Measurements from ENCODE around the gene STK17A.
A peak's percentile ranks its signal among the peaks of the same experiment; 100 is the strongest.

Gene STK17A

DNA sequence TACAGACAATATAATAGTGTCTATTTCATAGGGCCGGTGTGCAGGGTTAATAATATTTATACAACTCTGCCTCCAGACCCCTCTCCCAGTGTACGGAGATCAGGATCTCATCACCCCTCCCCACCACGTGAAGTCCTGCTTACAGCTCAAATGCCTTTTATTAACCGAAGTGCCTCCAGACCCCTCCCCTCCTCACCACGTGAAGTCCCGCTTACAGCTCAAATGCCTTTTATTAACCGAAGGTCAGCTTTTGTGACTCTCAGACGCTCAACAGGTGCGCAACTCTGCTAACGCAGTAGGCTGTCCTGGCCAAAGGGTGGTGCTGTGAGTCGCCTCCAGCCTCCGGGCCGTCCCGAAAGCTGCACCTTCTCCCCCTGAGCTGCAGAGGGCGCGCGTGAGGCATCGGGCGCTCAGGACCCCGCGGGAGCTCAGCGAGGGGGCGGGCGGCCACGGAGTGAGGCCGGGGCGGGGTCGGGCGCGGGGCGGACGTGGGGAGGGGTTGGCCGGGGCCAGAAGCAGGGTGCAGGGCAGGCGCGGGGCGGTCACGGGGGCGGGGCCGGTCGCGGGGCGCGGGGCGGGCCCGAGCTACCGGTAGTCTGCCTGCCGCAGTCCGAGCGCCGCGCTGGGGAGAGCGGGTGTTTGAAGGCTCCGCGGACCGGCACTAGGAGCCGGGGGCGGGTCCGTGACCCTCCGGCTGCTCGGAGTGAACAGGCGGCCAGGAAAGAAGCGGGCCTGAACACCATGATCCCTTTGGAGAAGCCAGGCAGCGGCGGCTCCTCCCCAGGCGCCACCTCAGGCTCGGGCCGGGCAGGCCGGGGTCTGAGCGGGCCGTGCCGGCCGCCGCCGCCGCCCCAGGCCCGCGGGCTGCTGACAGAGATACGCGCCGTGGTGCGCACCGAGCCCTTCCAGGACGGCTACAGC, at the start of gene STK17A:
TSS of gene STK17A (plus strand) at position 606 of the 921 bp plus-strand sequence. CDS start at position 742, 136 bp downstream.
- DNase-seq, result peak; percentile 94

DNA sequence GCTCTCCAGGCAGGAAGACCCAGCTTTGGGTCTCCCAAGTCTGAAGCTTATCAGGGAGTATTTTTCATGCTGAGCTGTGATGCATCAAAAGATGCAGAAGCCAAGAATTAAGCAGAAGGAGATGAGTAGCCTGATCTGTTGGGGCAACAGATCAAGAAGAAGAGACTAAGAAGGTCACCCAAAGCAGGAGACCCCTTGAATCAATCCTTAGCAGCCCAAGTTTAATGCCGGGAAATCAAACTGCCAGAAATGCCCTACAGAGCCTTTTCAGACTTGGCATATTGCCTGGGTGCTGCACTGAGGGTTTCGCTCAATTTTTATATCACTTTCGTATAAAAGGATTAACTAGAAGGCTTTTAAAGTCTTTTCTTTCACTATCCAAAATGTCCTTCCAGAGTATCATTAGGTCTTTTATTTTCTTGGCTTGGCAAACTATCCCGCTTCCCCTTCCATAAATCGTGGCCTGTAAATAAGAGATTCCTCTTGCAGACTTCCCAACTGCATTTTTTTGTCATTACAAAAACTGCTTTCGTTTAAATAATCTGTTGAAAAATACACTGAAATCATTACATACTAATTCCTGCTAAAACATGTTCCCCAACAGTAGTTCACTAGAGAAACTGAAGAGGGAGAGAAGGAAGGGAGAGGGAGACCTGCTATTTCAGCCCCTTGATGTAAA, 49.0 kb upstream of the STK17A start:
- DNase-seq, result no peak

- DNase-seq, result no peak
Observed at GRCh38 chr7:43535031-43535451, 47.9 kb upstream of the STK17A start.

DNA sequence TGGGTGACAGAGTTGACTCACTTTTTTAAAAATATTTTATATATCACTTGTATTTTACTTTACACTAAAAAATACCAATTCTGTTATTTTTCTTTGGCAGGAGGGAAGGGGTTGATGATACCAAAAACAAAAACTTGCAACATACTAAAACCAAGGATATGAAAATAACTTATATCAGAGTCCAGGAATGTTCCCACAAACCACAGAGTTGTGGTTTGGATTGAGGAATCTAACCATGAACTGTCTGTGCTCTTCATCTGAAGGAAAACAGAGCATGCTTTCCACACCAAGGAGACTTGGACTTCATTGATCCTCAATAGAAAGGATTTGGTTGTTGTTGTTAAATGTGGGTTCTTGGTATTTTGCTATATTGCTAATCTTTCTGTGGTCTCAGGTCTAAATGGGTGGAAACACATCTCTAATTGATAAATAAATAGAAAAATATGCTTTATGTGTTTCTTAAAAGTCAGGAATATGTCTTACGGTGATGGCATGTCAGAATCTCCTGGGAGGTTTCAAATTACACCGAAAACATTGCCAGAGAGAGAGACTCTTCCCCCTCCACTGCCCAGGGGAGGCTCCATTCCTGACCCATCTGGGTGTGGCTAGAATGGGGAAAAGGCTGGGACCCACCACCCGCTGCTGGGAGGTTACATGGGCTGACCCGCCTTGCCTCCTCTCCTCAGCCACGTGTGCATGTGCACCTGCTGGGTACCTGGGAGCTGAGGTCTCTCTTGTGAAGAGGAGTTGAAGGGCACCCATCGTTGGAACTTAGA, 46.9 kb upstream of the STK17A start:
- no peak for DNase-seq

DNA sequence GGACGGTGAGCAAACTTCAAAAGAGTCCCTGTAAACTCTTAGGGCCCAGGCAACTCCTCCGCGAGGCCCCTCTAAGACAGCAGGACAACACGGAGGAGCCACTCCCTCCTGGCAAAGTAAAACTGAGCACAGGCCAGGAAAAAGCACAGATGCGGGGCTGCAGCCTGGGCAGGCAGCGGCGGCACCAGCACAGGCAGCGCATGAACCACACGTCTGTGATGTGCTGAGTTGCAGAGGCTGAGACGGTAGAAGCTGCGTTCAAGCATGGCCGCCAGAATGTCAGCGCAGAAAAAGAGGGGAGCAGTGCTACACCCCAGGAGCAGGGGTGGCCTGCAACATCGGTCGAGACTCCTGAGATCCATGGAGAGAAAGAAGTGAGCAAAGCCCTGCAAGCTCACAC, 46.1 kb upstream of the STK17A start:
- no peak for DNase-seq

GRCh38 chr7:43537765-43538403, 45.0 kb upstream of the STK17A start:
- DNase-seq, result no peak

GRCh38 chr7:43538404-43538771, 44.5 kb upstream of the STK17A start:
- no peak for DNase-seq

DNA sequence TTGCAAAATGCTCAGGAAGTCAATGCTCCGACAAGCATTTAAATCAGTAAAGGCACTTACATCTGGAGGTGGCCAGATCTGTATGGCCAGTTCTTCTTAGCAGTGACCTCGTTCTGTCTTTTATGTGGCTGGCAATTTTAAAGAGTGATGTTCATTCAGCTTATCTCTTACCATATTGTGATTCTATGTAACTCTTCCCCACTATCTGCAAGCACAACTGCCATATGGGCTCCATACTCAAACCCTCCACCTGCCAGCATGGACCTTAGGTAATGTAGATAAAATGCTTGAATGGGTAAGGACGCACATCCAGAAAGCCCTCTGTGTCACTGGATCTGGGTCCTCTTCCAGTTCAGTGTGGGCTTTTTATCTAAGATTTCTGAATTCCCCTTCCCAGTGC, 42.4 kb upstream of the STK17A start:
- no peak for DNase-seq

- DNase-seq, result no peak
Observed at GRCh38 chr7:43542716-43543115, 40.2 kb upstream of the STK17A start.

- no peak for DNase-seq
Observed at GRCh38 chr7:43546231-43546630, 36.7 kb upstream of the STK17A start.

GRCh38 chr7:43550427-43550826, 32.5 kb upstream of the STK17A start:
- no peak for DNase-seq

DNA sequence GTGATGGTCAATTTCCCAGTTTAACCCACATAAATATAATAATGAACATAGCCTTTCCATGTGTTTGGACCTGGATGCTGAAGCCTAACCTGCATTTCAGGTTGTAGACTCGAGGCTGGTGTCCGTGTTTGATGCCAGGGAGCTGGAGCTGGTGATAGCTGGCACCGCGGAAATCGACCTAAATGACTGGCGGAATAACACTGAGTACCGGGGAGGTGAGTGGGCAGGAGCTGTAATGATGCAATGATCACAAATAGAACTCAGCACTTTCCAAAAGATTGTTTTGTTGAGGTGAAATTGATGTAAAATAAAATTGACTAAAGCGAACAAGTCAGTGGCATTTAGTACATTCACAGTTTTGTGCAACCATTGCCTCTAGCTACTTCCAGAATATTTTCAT, 30.8 kb upstream of the STK17A start:
- no peak for DNase-seq

- DNase-seq, result peak; percentile 6
Observed at GRCh38 chr7:43553999-43554398, 28.9 kb upstream of the STK17A start.

- DNase-seq, result peak; percentile 42
Observed at GRCh38 chr7:43554423-43554822, 28.5 kb upstream of the STK17A start.

DNA sequence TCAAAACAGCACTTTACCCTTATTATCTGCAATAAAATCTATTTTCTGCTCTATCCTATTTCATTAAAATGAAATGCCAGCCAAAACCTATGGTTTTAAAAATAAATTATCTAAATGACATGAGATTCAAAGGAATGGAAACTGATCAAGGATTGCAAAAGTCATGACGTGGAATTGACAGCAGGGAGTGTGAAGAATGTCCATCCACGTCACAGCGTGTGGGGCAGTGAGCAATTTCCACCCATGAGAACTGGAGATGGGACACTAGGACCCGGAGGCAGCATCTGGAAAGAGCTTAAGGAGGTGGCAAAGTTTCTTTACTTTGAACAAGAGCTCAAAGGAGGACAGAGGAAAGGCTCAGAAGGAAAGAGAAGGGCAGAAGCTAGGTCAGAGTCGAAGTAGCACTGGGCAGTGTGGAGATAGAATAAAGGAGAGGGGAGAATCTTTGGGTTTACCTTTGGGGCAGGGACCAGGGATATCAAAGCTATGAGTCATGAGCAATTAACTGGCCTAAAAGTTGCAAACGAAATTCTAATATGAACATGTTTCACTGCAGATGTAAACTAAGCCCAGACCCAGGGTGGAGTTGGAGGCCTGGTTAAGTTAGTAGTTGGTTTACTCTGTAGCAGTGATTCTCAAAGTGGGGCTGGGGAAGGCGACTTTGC, 24.9 kb upstream of the STK17A start:
- no peak for DNase-seq

DNA sequence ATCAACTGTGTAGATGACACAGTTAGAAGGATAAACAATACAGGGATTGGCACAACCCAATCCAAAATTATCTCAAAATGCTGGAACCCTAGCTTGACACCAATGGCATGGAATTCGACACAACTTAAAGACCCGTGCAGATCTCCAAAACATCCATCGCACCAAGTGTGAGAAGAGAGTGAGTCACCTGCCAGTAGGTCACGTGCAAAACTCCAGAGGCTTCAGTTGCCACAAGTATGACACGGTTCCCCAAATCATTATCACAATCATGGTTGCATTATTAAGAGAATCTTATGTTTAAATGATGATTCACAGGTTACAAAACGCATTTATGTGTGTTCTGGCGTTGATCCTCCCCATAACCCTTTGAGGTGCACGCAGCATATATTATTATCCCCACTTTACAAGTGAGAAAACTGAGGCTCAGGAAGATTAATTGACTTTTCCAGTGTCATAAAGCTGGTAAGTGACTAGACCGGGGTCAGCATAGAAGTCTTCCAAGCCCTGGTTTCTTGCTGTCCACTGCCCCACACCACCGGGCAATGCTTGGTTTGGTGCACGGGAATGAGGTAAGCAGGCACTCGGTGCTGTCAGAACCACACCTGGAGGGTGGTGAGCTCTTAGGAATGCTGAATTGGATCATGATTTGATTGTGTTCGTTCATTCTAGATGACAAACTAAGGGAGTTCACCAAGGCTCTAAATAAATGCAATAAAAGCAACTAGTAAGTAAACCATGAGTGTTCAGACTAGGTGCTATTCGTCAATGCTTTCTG, 23.6 kb upstream of the STK17A start:
- DNase-seq, result no peak

DNA sequence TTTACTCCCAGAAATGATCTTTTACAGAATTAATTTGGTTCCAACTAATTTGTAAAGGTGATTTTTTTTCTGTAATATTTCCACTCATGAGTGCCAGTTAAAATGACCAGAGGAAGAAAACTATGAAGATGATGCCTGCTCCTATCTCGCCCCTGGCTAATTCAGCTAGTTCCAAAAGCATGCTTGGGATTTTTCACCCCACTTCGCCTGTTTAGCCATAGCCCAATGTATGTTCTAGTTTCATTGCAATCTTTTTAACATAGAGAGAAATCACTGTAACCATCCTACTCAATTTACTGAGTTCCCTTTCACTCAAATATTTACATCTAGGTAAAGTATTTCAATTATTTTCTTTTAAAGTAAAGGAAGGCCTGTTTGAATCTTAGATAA, 23.0 kb upstream of the STK17A start:
- DNase-seq, result no peak

DNA sequence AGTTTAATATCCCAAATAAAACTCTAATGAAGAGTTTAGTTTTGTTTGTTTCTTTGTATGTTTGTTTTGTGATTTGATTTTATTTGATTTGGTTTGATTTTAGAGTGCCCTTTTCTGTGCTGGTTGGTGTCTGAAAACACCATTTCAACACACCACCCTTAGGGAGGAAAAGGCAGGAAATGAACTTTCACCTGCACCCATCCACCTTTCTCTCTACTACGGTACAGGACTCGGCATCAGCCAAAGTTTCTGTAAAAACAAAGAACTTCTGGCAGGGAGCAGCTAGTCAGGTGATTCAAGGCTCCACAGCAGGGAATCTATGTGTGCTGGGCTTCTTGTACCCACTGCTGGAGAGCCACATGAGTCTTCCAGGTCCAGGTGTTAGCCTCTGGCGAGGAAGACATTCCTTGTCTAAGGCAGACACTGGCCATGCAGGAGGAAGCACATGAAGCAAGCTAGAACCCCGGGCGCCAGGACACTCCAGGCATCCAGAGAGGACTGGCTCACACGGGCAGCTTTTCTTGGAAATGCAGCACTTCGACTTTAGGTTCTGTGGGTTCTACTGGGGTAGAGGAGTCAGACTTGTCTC, 22.1 kb upstream of the STK17A start:
- DNase-seq, result no peak

GRCh38 chr7:43562383-43562782, 20.5 kb upstream of the STK17A start:
- DNase-seq, result no peak

DNA sequence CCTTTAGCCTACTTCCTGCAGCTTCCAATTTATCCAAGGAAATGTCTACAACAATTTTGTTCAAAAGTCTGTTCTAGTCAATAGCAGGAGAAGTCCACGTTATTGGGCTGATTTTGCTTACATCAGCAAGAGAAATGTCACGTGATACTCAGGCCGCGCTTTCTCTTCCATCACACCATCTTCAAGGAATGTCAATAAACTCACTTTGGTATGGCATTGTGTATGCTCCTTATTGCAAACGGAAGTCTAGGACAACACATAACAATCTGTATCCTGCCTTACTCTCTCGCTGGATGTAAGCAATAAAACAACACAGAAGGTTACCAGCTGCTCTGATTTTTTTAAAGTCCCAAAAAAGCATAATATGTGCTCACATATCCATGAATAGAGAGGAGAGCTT, 17.1 kb upstream of the STK17A start:
- no peak for DNase-seq

DNA sequence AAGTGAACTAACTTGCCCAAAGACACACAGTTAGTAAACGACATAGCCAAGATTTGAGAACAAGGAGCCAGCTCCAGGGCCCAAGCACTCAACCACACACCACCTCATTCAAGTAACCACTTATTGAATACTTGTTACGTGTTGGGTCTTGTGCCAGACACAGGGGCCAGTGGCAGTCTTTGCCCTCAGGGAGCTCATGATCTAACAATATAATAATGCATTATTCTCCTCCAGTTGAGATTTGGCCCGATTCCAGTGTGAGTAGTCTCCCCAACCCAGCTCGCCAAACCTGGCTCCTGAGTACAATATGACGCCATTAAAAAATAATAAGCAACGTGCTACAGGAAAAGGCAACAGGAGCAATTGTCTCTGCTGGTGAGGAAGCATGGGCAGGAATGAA, 14.4 kb upstream of the STK17A start:
- DNase-seq, result no peak
